CD14-positive monocyte (primary cell): ENCODE results near the gene RBM42. TPM values are rescaled to one million over a fixed set of nuclear protein-coding genes. Genes with fewer than 3 reads are reported as not detected.

Experiments
- DNase-seq, 3 donors: peaks; one replicate each; pipeline ENCODE4 v3.0.0-alpha.2; 2011 to 2022
- H2AFZ ChIP-seq: 2 replicates; pipeline ENCODE4 v1.6.0; 2012; ENCODE audit warnings: mild to moderate bottlenecking, low read depth, low read length, inconsistent platforms; ENCODE audit not compliant: insufficient read depth, poor library complexity, severe bottlenecking
- H3K27ac ChIP-seq, 2 donors: 1 replicate in 1 of 2; 2 replicates in 1 of 2; pipeline ENCODE4 v1.5.1; 2012 to 2013; ENCODE audit warnings: low read length in 2 of 2, control low read depth in 1 of 2, inconsistent platforms in 1 of 2, low read depth in 1 of 2, mild to moderate bottlenecking in 1 of 2
- H3K27me3 ChIP-seq, 2 donors: one replicate each; pipeline versions ENCODE4 v1.6.0 to v1.6.1; 2011 to 2013; ENCODE audit warnings: low read length in 2 of 2; ENCODE audit not compliant: control insufficient read depth in 2 of 2, insufficient read depth in 2 of 2
- H3K36me3 ChIP-seq, 2 donors: replicated peaks in 1 of 2; 1 replicate in 1 of 2; 2 replicates in 1 of 2; pipeline versions ENCODE4 v1.5.1 to v1.6.1; 2012 to 2013; ENCODE audit warnings: low read length in 2 of 2, control low read depth in 1 of 2, inconsistent platforms in 1 of 2, mild to moderate bottlenecking in 1 of 2; ENCODE audit not compliant: insufficient read depth in 2 of 2, control insufficient read depth in 1 of 2
- H3K4me1 ChIP-seq, 2 donors: 1 replicate in 1 of 2; 2 replicates in 1 of 2; pipeline versions ENCODE4 v1.5.1 to v1.6.1; 2012 to 2013; ENCODE audit warnings: low read length in 2 of 2, control low read depth in 1 of 2, inconsistent platforms in 1 of 2, mild to moderate bottlenecking in 1 of 2, moderate library complexity in 1 of 2; ENCODE audit not compliant: insufficient read depth in 2 of 2, control insufficient read depth in 1 of 2
- H3K4me2 ChIP-seq: replicated peaks from 2 replicates; pipeline ENCODE3; 2012; ENCODE audit warnings: low read length, moderate library complexity, mild to moderate bottlenecking; ENCODE audit not compliant: poor library complexity, severe bottlenecking; ENCODE audit errors: extremely low read depth
- H3K4me3 ChIP-seq, 3 experiments: fragments of 200-600 bp in 1 of 3; sonication (generic) in 1 of 3; replicated peaks in 1 of 3; 1 replicate in 2 of 3; 2 replicates in 1 of 3; pipeline ENCODE4 v1.5.1; 2011 to 2013; ENCODE audit warnings: low read length in 3 of 3, mild to moderate bottlenecking in 3 of 3, control low read depth in 2 of 3, low read depth in 2 of 3, inconsistent platforms in 1 of 3, moderate library complexity in 1 of 3
- H3K79me2 ChIP-seq: 2 replicates; pipeline ENCODE4 v1.6.0; 2012; ENCODE audit warnings: mild to moderate bottlenecking, control low read depth, inconsistent platforms, low read length, moderate library complexity; ENCODE audit not compliant: insufficient read depth
- H3K9ac ChIP-seq: 2 replicates; pipeline ENCODE4 v1.6.0; 2017; ENCODE audit warnings: low read length, mild to moderate bottlenecking; ENCODE audit not compliant: insufficient read depth, poor library complexity, severe bottlenecking
- H3K9me3 ChIP-seq, 2 donors: replicated peaks in 1 of 2; 1 replicate in 1 of 2; 2 replicates in 1 of 2; pipeline versions ENCODE4 v1.5.1 to v1.6.1; 2012 to 2013; ENCODE audit warnings: low read length in 2 of 2, control low read depth in 1 of 2; ENCODE audit not compliant: control insufficient read depth in 1 of 2, insufficient read depth in 1 of 2
- H4K20me1 ChIP-seq: 2 replicates; pipeline ENCODE4 v1.6.0; 2012; ENCODE audit warnings: mild to moderate bottlenecking, low read length, control low read depth, moderate library complexity; ENCODE audit not compliant: insufficient read depth
- H3K27ac Mint-ChIP-seq, 7 donors: one replicate each; pipeline ENCODE4 v1.8.0; 2020; ENCODE audit warnings: mild to moderate bottlenecking in 7 of 7, mixed read lengths in 7 of 7, moderate library complexity in 6 of 7, inconsistent platforms in 2 of 7
- H3K27me3 Mint-ChIP-seq, 3 donors: one replicate each; pipeline ENCODE4 v1.8.0; 2021 to 2022; ENCODE audit warnings: low read depth in 3 of 3, mild to moderate bottlenecking in 3 of 3, mixed read lengths in 3 of 3, moderate library complexity in 3 of 3, inconsistent platforms in 1 of 3
- H3K36me3 Mint-ChIP-seq, 2 donors: one replicate each; pipeline ENCODE4 v1.8.0; 2020; ENCODE audit warnings: mixed read lengths in 2 of 2, inconsistent platforms in 1 of 2, mild to moderate bottlenecking in 1 of 2
- H3K4me1 Mint-ChIP-seq: one replicate; pipeline ENCODE4 v1.8.0; 2020; ENCODE audit warnings: mild to moderate bottlenecking, mixed read lengths
- H3K4me3 Mint-ChIP-seq, 2 donors: one replicate each; pipeline ENCODE4 v1.8.0; 2020; ENCODE audit warnings: mild to moderate bottlenecking in 2 of 2, mixed read lengths in 2 of 2, moderate library complexity in 1 of 2
- H3K9me3 Mint-ChIP-seq, 7 donors: one replicate each; pipeline ENCODE4 v1.8.0; 2020 to 2022; ENCODE audit warnings: mixed read lengths in 7 of 7, mild to moderate bottlenecking in 6 of 7, moderate library complexity in 6 of 7, inconsistent platforms in 2 of 7
- CTCF ChIP-seq: fragments of 200-600 bp; IDR thresholded peaks from one replicate; pipeline ENCODE4 v1.8.0; 2022; ENCODE audit warnings: antibody characterized with exemption, mild to moderate bottlenecking
- WGBS: methylation state at CpG from one replicate; pipeline ENCODE4 v1.1.5; 2013; ENCODE audit warnings: missing lambda C conversion rate; ENCODE audit not compliant: insufficient coverage; 5-methylcytosine and 5-hydroxymethylcytosine counted together
- intact Hi-C, 2 donors: fragments of 100-400 bp; cut with micrococcal nuclease; formaldehyde crosslinking; loops; one replicate each; pipeline versions ENCODE4 v1.15.0 to v1.15.1; 2023
- polyA plus RNA-seq, 3 donors: library from polyadenylated mRNA; depleted of rRNA in 1 of 3; unstranded in 2 of 3; stranded (reverse) in 1 of 3; fragments of 300-500 nt in 2 of 3; fragments of >200 nt in 1 of 3; fragmentation: Illumina TruSeq in 2 of 3; gene quantifications; 1 replicate in 2 of 3; 2 replicates in 1 of 3; pipeline ENCODE4 v1.2.3, GENCODE V29; 2012 to 2021

Gene RBM42
- polyA plus RNA-seq, 3 donors: 29.5 to 53.3 (median 50.3) TPM

- Histone ChIP-seq H3K4me2 (no peak overlapping the region), H3K27ac (no peak overlapping the region), H3K4me3 (no peak overlapping the region), H4K20me1 (no peaks in the 10 kb centered on the region), H3K79me2 (no peaks in the 10 kb centered on the region), H3K4me1 (peaks cover 7 to 8% of the 10 kb centered on the region in 2 donors), H3K9ac (no peak overlapping the region), H3K9me3 (no peaks in the 10 kb centered on the region), H3K27me3 (no peaks in the 10 kb centered on the region), H3K36me3 (peaks cover 5 to 7% of the 10 kb centered on the region in 2 donors), H2AFZ (no peak overlapping the region)
- DNase-seq: no peak
- WGBS: 88% methylated on average over 2 of the region's 6 CpGs
- H3K9me3 Mint-ChIP-seq: peaks cover 0 to 3% (median 0%) of the 10 kb centered on the region in 7 donors
- no peak overlapping the region for H3K4me3 Mint-ChIP-seq
- peaks cover 5% of the 10 kb centered on the region for H3K4me1 Mint-ChIP-seq
- intact Hi-C loops: no loop called here
- H3K27me3 Mint-ChIP-seq: peaks cover 0 to 3% (median 1%) of the 10 kb centered on the region in 3 donors
- H3K36me3 Mint-ChIP-seq: peaks cover 8 to 23% of the 10 kb centered on the region in 2 donors
- no peak overlapping the region for H3K27ac Mint-ChIP-seq
- no peak for TF ChIP-seq CTCF
These were observed 5.4 kb upstream of the RBM42 start for GRCh38 chr19:35623327-35624010.

- peak overlapping the region; percentile 93 to 98 for H3K4me3 Mint-ChIP-seq
- Histone ChIP-seq H2AFZ (peak overlapping the region; percentile 88), H3K9ac (peak overlapping the region; percentile 98), H3K4me2 (peak overlapping the region; percentile 88), H3K36me3 (peaks cover 27 to 30% of the 10 kb centered on the region in 2 donors), H4K20me1 (no peaks in the 10 kb centered on the region), H3K27ac (peak overlapping the region; percentile 85 to 99), H3K79me2 (peaks cover 11% of the 10 kb centered on the region), H3K4me1 (peaks cover 14 to 15% of the 10 kb centered on the region in 2 donors), H3K27me3 (no peaks in the 10 kb centered on the region), H3K9me3 (no peaks in the 10 kb centered on the region), H3K4me3 (peak overlapping the region; percentile 41 to 99 (median 98))
- TF ChIP-seq CTCF: no peak
- peaks cover 13% of the 10 kb centered on the region for H3K4me1 Mint-ChIP-seq
- DNase-seq: no peak
- WGBS: 0% methylated on average over 3 of the region's 9 CpGs
- intact Hi-C loops: loop anchor here (2.0 to 5.0 kb wide), 5 partner anchors 15 to 489 kb away; partner anchors contain the start of genes HAUS5 (in 1 of the 2), KMT2B (in 1 of the 2), LIN37 (in 1 of the 2) and PSENEN (in 1 of the 2)
- H3K36me3 Mint-ChIP-seq: peaks cover 29 to 33% of the 10 kb centered on the region in 2 donors
- H3K27ac Mint-ChIP-seq: peak overlapping the region; percentile 96 to 100 (median 96)
- peaks cover 0 to 4% (median 2%) of the 10 kb centered on the region in 3 donors for H3K27me3 Mint-ChIP-seq
- peaks cover 0 to 3% (median 0%) of the 10 kb centered on the region in 7 donors for H3K9me3 Mint-ChIP-seq
These were observed 622 bp upstream of the RBM42 start for GRCh38 chr19:35628264-35628564.
